ENCODE data around the gene SMG5. TPM values are rescaled to one million over a fixed set of nuclear protein-coding genes. Genes with fewer than 3 reads are reported as not detected.

The SMG5 gene
- total RNA-seq, 1 experiment from 2014 or later: 126 TPM

- no peaks in the 10 kb centered on the region for H4K20me1 ChIP-seq (ENCODE audit: low read length)
- no peak for TF ChIP-seq EZH2 (IDR thresholded peaks at IDR 0.05; ENCODE audit: low read length, unreplicated experiment)
- TF ChIP-seq, protein P1, sequence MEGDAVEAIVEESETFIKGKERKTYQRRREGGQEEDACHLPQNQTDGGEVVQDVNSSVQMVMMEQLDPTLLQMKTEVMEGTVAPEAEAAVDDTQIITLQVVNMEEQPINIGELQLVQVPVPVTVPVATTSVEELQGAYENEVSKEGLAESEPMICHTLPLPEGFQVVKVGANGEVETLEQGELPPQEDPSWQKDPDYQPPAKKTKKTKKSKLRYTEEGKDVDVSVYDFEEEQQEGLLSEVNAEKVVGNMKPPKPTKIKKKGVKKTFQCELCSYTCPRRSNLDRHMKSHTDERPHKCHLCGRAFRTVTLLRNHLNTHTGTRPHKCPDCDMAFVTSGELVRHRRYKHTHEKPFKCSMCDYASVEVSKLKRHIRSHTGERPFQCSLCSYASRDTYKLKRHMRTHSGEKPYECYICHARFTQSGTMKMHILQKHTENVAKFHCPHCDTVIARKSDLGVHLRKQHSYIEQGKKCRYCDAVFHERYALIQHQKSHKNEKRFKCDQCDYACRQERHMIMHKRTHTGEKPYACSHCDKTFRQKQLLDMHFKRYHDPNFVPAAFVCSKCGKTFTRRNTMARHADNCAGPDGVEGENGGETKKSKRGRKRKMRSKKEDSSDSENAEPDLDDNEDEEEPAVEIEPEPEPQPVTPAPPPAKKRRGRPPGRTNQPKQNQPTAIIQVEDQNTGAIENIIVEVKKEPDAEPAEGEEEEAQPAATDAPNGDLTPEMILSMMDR (conservative IDR thresholded peaks at IDR 0.05; ENCODE audit: low read depth, low read length): no peak
- no peak for TF ChIP-seq EZH2phosphoT487 (IDR thresholded peaks at IDR 0.05; ENCODE audit: borderline replicate concordance, low read length)
- BruUV-seq (replicated peaks): no TSS peak
- peaks cover 4% of the 10 kb centered on the region; the same call in 1 of the 2 replicates for H3K79me2 ChIP-seq (ENCODE audit: low read length)
- H3K27me3 ChIP-seq (ENCODE audit: low read length): no peaks in the 10 kb centered on the region
- ATAC-seq (no peak), DNase-seq (no peak)
- H2AFZ ChIP-seq (ENCODE audit: low read length): no peak overlapping the region
- H3K4me1 ChIP-seq (ENCODE audit: insufficient read depth, low read length): peaks cover 8% of the 10 kb centered on the region
- H3K9me2 ChIP-seq (replicated peaks; ENCODE audit: low read length): no peaks in the 10 kb centered on the region
- H3K27ac ChIP-seq (ENCODE audit: low read length): no peak overlapping the region
- ChIA-PET POLR2A (ENCODE audit: unreplicated experiment) (no interaction called here), CTCF (no interaction called here)
- H3K4me3 ChIP-seq (ENCODE audit: low read length): no peak overlapping the region
- H3K4me2 ChIP-seq (ENCODE audit: low read length): no peak overlapping the region
- H3K9ac ChIP-seq (ENCODE audit: low read length): no peak overlapping the region
- no peaks in the 10 kb centered on the region for H3K36me3 ChIP-seq (ENCODE audit: low read depth, low read length)
- no peaks in the 10 kb centered on the region for H3F3A ChIP-seq (ENCODE audit: low read length, unreplicated experiment)
- no peaks in the 10 kb centered on the region for H3K9me3 ChIP-seq (ENCODE audit: low read length)
- intact Hi-C loops (cut with micrococcal nuclease): no loop called here
These were observed 7.2 kb upstream of the SMG5 start for GRCh38 chr1:156289857-156290256.

DNA sequence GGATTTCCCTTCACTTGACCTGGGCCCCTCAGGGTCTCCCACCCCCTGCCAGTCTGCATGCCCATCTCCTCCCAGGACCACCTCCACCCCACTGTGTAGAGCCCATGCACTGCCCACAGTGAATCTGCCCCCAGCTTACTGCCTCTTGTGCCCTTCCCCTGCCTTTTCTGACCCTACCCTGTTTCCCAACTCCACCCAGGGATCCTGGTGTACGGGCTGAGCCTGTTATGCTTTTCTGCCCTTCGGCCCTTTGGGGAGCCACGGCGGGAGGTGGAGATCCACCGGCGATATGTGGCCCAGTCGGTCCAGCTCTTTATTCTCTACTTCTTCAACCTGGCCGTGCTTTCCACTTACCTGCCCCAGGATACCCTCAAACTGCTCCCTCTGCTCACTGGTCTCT lies 3.4 kb upstream of the SMG5 start:
- ChIA-PET CTCF (no interaction called here), POLR2A (ENCODE audit: unreplicated experiment) (no interaction called here)
- Histone ChIP-seq H3K4me2 (ENCODE audit: low read length) (no peak overlapping the region), H2AFZ (ENCODE audit: low read length) (no peak overlapping the region), H3K79me2 (ENCODE audit: low read length) (peaks cover 40% of the 10 kb centered on the region), H3K27me3 (ENCODE audit: low read length) (no peaks in the 10 kb centered on the region), H3K9ac (ENCODE audit: low read length) (no peak overlapping the region), H3K36me3 (ENCODE audit: low read depth, low read length) (no peaks in the 10 kb centered on the region), H3F3A (ENCODE audit: low read length, unreplicated experiment) (no peaks in the 10 kb centered on the region), H4K20me1 (ENCODE audit: low read length) (peaks cover 10% of the 10 kb centered on the region), H3K9me2 (replicated peaks; ENCODE audit: low read length) (no peaks in the 10 kb centered on the region), H3K4me3 (ENCODE audit: low read length) (no peak overlapping the region), H3K4me1 (ENCODE audit: insufficient read depth, low read length) (peaks cover 31% of the 10 kb centered on the region), H3K9me3 (ENCODE audit: low read length) (no peaks in the 10 kb centered on the region), H3K27ac (ENCODE audit: low read length) (no peak overlapping the region)
- intact Hi-C loops (cut with micrococcal nuclease): no loop called here
- TF ChIP-seq EZH2 (IDR thresholded peaks at IDR 0.05; ENCODE audit: low read length, unreplicated experiment): no peak
- ATAC-seq (no peak), DNase-seq (no peak)
- BruUV-seq (replicated peaks): no TSS peak

DNA sequence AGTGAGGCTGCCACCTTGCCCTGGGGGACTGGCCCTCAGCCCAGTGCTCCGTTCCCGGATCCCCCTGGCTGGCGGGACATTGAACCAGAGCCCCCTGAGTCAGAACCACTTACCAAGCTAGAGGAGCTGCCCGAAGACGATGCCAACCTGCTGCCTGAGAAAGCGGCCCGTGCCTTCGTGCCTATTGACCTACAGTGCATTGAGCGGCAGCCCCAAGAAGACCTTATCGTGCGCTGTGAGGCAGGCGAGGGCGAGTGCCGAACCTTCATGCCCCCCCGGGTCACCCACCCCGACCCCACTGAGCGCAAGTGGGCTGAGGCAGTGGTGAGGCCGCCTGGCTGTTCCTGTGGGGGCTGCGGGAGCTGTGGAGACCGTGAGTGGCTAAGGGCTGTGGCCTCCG lies 2.8 kb upstream of the SMG5 start:
- no TSS peak for BruUV-seq (replicated peaks)
- Histone ChIP-seq H3K9me2 (replicated peaks; ENCODE audit: low read length) (no peaks in the 10 kb centered on the region), H2AFZ (ENCODE audit: low read length) (no peak overlapping the region), H3F3A (ENCODE audit: low read length, unreplicated experiment) (no peaks in the 10 kb centered on the region), H3K4me2 (ENCODE audit: low read length) (no peak overlapping the region), H3K4me3 (ENCODE audit: low read length) (no peak overlapping the region), H3K4me1 (ENCODE audit: insufficient read depth, low read length) (peaks cover 32% of the 10 kb centered on the region), H4K20me1 (ENCODE audit: low read length) (peaks cover 16% of the 10 kb centered on the region), H3K9ac (ENCODE audit: low read length) (no peak overlapping the region), H3K27me3 (ENCODE audit: low read length) (no peaks in the 10 kb centered on the region), H3K9me3 (ENCODE audit: low read length) (no peaks in the 10 kb centered on the region), H3K79me2 (ENCODE audit: low read length) (peaks cover 46% of the 10 kb centered on the region), H3K27ac (ENCODE audit: low read length) (no peak overlapping the region), H3K36me3 (ENCODE audit: low read depth, low read length) (no peaks in the 10 kb centered on the region)
- ChIA-PET POLR2A (ENCODE audit: unreplicated experiment) (no interaction called here), CTCF (no interaction called here)
- DNase-seq (no peak), ATAC-seq (no peak)
- intact Hi-C loops (cut with micrococcal nuclease): no loop called here
- no peak for TF ChIP-seq EZH2 (IDR thresholded peaks at IDR 0.05; ENCODE audit: low read length, unreplicated experiment)
- TF ChIP-seq, protein P1 (conservative IDR thresholded peaks at IDR 0.05; ENCODE audit: low read depth, low read length): no peak
